DND-41 (cell line): ENCODE data around the gene DDN.
A peak's percentile ranks its signal among the peaks of the same experiment; 100 is the strongest.

ENCODE experiments used
- ATAC-seq: fragments of 200-7000 bp; cut with Tn5 transposase; 3 replicates; pipeline ENCODE4 v1.9.1; 2021; ENCODE audit warnings: low read depth; ENCODE audit not compliant: insufficient read depth
- DNase-seq: peaks from one replicate; pipeline ENCODE4 v3.0.0-alpha.2; 2020
- H2AFZ ChIP-seq: 2 replicates; pipeline ENCODE4 v1.6.0; 2012; ENCODE audit warnings: low read depth, low read length
- H3K27ac ChIP-seq: 2 replicates; pipeline ENCODE4 v1.5.1; 2012; ENCODE audit warnings: low read length, inconsistent platforms
- H3K27me3 ChIP-seq: fragments of 200-600 bp; sonication (generic); 2 replicates; pipeline ENCODE4 v1.6.0; 2012; ENCODE audit warnings: low read length, mild to moderate bottlenecking, inconsistent platforms; ENCODE audit not compliant: insufficient read depth, poor library complexity
- H3K36me3 ChIP-seq: 2 replicates; pipeline ENCODE4 v1.5.1; 2012; ENCODE audit warnings: low read length, inconsistent platforms; ENCODE audit not compliant: insufficient read depth
- H3K4me1 ChIP-seq: 2 replicates; pipeline ENCODE4 v1.5.1; 2012; ENCODE audit warnings: mild to moderate bottlenecking, low read length; ENCODE audit not compliant: insufficient read depth
- H3K4me2 ChIP-seq: 2 replicates; pipeline ENCODE4 v1.6.0; 2012; ENCODE audit warnings: mild to moderate bottlenecking, moderate library complexity, low read length, inconsistent platforms; ENCODE audit not compliant: insufficient read depth
- H3K4me3 ChIP-seq, 2 experiments: fragments of 200-600 bp in 1 of 2; shearing (Covaris generic) in 1 of 2; 2 replicates each; pipeline ENCODE4 v1.5.1; 2012 to 2016; ENCODE audit warnings: inconsistent platforms in 2 of 2, low read length in 2 of 2, mild to moderate bottlenecking in 2 of 2, low read depth in 1 of 2, moderate library complexity in 1 of 2
- H3K79me2 ChIP-seq: 2 replicates; pipeline ENCODE4 v1.6.0; 2012; ENCODE audit warnings: low read length, inconsistent platforms; ENCODE audit not compliant: insufficient read depth
- H3K9ac ChIP-seq: 2 replicates; pipeline ENCODE4 v1.6.0; 2012; ENCODE audit warnings: low read depth, mild to moderate bottlenecking, inconsistent platforms, low read length, moderate library complexity
- H3K9me3 ChIP-seq: 2 replicates; pipeline ENCODE4 v1.5.1; 2012; ENCODE audit warnings: low read length, moderate library complexity, mild to moderate bottlenecking, inconsistent platforms; ENCODE audit not compliant: insufficient read depth, severe bottlenecking
- H4K20me1 ChIP-seq: 2 replicates; pipeline ENCODE4 v1.6.0; 2012; ENCODE audit warnings: low read length; ENCODE audit not compliant: insufficient read depth
- CTCF ChIP-seq: IDR thresholded peaks from 2 replicates; pipeline ENCODE4 v1.5.1; 2012; ENCODE audit warnings: borderline replicate concordance, low read length, moderate library complexity, mild to moderate bottlenecking; ENCODE audit not compliant: poor library complexity, severe bottlenecking; ENCODE audit errors: extremely low read depth
- EZH2 ChIP-seq: IDR thresholded peaks from 3 replicates; pipeline ENCODE4 v1.6.1; 2012; ENCODE audit warnings: borderline replicate concordance, low read depth, mild to moderate bottlenecking, moderate library complexity, low read length, inconsistent platforms; ENCODE audit not compliant: severe bottlenecking

The DDN gene

GRCh38 chr12:49019443-49020324 lies 20.5 kb upstream of the DDN start:
- Histone ChIP-seq H3K27ac (peak overlapping the region; percentile 94), H4K20me1 (peaks cover under 1% of the 10 kb centered on the region; the same call in 1 of the 2 replicates), H3K36me3 (peaks cover 40% of the 10 kb centered on the region), H3K4me2 (peak overlapping the region; percentile 91), H3K4me3 (peak overlapping the region; percentile 36 to 39; a peak in 3 of 4 replicates), H3K4me1 (peaks cover 30% of the 10 kb centered on the region), H2AFZ (no peak overlapping the region), H3K9me3 (no peaks in the 10 kb centered on the region), H3K27me3 (no peaks in the 10 kb centered on the region), H3K9ac (peak overlapping the region; percentile 70), H3K79me2 (peaks cover 31% of the 10 kb centered on the region)
- TF ChIP-seq EZH2 (no peak), CTCF (peak; percentile 70)
- ATAC-seq (peak; percentile 41), DNase-seq (peak; percentile 72)

GRCh38 chr12:49019120-49019430 lies 19.9 kb upstream of the DDN start:
- Histone ChIP-seq H4K20me1 (no peaks in the 10 kb centered on the region), H3K36me3 (peaks cover 34% of the 10 kb centered on the region), H3K9ac (peak overlapping the region; percentile 70), H3K4me3 (peak overlapping the region; percentile 36 to 66; a peak in 3 of 4 replicates), H2AFZ (peak overlapping the region; percentile 83), H3K79me2 (peaks cover 37% of the 10 kb centered on the region), H3K27ac (peak overlapping the region; percentile 94), H3K4me2 (peak overlapping the region; percentile 91), H3K4me1 (peaks cover 30% of the 10 kb centered on the region), H3K27me3 (no peaks in the 10 kb centered on the region), H3K9me3 (no peaks in the 10 kb centered on the region)
- ATAC-seq: peak; percentile 33
- DNase-seq: no peak
- TF ChIP-seq CTCF: no peak
- TF ChIP-seq EZH2: no peak

GRCh38 chr12:49018261-49019119 lies 19.3 kb upstream of the DDN start, which contains the start of gene PRKAG1:
Gene PRKAG1, minus strand, starts transcription at chr12:49018776. Its CDS starts 36 bp downstream, at chr12:49018740.
- peak within 1 kb of the TSS; percentile 70 for H3K9ac ChIP-seq
- H3K4me1 ChIP-seq: peaks cover 30% of the 10 kb centered on the region
- H3K79me2 ChIP-seq: peaks cover 38% of the 10 kb centered on the region
- no peaks in the 10 kb centered on the region for H4K20me1 ChIP-seq
- TF ChIP-seq EZH2: no peak
- peak; percentile 76 for TF ChIP-seq CTCF
- H2AFZ ChIP-seq: peak within 1 kb of the TSS; percentile 85
- peak within 1 kb of the TSS; percentile 36 to 66 for H3K4me3 ChIP-seq
- peak within 1 kb of the TSS; percentile 94 for H3K27ac ChIP-seq
- DNase-seq (peak; percentile 97), ATAC-seq (peak; percentile 85)
- peak within 1 kb of the TSS; percentile 91 for H3K4me2 ChIP-seq
- H3K36me3 ChIP-seq: peaks cover 29% of the 10 kb centered on the region
- no peaks in the 10 kb centered on the region for H3K27me3 ChIP-seq
- H3K9me3 ChIP-seq: no peaks in the 10 kb centered on the region
